G401.6 (cell line): ENCODE measurements around the gene DTX4.

Source experiments
- FAIRE-seq: peaks from 2 replicates; lab custom pipeline; 2012; peaks lifted over from hg19 to GRCh38; lab: Jason Lieb, UNC

Gene DTX4

DNA sequence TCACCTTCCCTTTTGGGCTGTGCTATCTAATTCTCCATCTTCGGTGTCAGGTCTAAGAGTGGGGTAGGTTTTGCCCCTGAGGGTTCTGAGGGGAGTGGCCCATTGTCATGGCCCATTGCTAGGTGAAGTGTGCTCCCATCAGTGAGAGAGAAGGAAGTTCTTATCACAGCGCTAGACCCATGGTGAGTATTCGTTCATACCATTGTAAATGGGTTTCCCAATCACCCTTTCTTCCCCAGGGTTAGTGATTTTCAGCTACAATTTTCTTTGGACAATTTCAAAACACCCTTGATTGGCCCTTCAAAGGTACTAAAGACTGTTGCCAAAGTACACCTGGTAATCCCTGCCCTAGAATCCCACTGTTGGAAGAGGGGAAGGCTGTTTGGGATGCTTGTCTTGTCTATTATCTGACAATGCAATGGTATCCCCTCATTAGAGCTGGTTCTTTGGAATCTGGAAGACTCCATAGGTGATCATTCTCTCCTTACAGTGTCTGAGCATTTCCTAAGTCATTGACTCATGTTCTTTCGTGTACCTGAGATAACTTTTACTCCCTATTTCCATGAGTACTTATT, 20.6 kb downstream of the DTX4 start:
- FAIRE-seq = no peak

DNA sequence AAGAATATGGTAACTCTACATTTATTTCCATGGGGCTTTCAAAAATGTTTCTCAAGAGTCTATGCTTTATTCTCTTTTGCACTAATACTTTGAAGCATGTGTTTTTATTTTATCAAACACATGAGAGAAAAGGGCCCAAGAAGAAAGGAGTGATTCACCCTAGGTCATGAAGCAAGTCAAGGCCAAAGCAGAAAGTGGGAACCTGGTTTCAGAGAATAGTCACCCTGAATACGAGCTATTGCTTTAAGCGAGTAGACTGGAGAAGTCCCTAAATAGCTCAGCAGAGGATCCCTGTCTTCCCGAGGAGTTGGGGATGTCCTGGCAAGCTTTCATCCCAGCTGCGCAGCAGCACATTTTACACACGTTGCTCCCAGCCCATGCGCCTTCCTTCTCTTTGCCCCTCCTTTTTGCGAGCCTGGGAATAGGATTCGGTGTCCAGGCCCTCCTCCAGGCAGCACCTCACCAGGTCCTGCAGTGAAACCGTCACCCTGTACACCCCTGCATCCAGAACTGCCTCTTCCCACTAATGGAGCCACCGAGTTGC, 21.7 kb downstream of the DTX4 start:
- no peak for FAIRE-seq

DNA sequence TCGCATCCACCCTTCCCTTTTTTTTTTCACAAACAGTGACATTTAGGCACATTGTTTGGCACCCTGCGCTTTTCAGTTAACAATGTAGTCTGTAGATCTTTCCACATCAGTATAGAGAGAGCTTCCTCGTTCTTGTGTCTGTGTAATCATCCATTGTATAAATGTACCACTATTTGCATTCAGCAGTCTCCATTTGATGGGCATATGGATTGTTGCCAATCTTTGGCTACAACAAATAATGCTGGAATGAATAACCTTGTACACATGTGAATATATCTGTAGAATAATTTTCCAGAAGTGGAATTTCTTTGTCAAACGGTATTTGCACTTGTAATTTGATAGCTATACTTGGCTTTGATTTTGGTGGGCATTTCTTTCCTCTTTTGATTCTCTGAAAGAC, 23.7 kb downstream of the DTX4 start:
- FAIRE-seq = no peak

DNA sequence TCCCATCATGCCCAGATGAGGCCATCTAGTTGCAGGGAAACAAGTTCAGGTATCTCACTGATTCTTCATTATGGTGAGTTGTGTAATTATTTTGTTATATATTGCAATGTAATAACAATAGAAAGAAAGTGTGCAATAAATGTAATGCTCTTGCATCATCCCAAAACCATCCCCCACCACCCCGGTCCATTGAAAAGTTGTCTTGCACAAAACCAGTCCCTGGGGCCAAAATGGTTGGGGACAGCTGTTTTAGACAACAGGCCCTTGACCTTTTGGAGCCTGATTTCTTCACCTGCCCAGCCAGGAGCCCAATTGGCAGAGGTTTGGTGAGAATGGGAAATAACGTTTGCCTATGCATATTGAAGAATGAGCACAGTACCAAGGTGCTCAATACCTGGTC, 24.8 kb downstream of the DTX4 start:
- no peak for FAIRE-seq

DNA sequence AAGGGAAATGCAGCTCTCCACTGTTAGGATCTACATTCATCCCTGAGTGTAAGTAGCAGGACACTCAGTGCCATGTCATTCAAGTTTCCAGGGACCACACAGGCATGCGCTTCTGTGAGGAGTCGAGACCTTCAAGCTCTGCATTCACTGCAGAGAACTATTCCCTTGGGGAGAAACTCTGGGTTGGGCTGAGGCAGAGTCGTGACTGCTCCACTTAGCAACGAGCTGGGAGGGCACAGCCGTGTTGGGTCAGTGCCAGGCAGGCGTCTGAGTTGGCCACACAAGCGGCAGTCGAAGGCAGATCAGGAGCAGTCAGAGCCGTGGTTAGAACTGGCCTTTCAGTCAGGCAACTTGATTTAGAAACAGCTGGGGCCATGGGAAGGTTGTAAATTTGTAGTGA, 26.1 kb downstream of the DTX4 start:
- no peak for FAIRE-seq

DNA sequence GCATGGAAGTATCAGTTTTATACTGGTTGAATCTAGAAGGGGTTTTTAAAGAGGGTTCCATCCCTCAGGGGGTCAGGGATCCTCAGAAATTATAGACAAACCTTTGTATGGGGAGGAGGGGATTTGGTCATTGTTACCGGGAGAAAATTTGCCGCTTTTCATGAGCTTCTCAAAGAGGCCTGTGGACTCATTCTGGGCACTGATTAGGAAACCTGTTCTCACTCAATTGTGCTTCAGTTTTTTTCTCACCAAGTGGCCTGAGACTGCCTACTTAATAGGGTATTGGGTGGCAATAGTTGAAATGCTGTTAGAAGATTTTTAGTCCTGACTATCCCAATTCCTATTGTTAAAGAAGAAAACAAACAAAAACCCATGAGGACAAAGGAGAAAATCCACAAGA, 26.8 kb downstream of the DTX4 start:
- no peak for FAIRE-seq

DNA sequence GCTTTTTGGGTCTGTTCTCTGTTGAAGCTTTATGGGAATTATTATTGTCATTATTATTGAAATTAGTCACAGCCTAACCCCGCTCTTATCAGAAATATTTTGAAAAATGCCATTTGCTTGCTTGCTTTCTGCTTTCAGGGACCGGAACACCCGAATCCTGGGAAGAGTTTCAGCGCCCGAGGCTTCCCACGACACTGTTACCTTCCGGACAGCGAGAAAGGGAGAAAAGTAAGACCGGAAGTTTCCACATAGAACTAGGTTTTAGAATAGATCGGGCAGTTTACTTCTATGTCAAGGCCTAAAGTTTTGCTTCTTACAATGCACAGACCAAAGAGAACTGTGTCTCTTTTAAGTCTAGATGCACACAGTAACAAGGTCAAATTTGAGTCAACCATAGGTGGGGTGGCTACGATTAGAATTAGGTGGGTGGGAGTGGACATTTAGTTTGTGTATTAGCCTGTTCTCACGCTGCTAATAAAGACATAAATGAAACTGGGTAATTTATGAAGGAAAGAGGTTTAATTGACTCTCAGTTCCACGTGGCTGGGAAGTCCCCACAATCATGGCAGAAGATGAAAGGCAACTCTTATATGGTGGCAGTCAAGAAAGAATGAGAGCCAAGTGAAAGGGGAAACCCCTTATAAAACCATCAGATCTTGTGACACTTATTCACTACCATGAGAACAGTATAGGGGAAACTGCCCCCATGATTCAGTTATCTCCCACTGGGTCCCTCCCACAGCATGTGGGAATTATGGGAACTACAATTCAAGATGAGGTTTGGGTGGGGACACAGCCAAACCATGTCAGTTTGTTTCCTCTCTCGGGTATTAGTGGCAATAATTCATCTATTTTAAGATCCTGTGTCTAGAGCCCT, 27.9 kb downstream of the DTX4 start:
- FAIRE-seq = no peak

DNA sequence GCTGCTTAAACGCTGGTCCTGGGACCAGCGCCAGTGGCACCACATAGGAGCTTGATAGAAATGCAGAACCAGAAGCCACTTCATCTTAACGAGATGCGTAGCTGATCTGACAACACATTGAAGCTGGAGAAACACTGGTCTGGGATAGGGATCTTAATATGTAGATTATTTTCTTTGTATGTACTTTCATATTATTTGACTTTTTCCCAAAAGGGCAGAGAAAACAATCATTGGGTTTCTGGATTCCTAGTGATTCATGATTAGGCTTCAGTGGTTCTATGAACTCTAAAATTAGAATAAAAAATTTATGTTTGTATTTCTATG, 28.5 kb downstream of the DTX4 start:
- FAIRE-seq = no peak

DNA sequence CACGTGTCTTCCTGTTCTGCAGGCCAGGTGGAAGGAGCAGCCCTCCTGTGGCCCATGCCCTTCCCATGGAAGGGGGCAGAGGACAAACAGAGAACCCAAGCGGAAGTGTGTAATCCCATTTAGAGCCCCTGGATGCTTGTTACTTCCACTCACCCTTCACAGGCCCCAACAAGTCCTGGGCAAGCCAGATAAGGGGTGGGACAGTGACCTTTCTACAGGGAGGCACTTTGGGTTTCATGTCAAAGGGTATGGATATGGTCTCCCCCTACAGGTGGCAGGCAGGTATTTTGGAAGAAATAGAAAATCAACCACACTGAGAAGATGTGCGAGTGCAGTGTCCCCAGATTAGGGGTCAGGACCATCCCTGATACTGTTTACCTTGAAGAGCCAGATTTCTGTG, 29.4 kb downstream of the DTX4 start:
- FAIRE-seq = no peak

DNA sequence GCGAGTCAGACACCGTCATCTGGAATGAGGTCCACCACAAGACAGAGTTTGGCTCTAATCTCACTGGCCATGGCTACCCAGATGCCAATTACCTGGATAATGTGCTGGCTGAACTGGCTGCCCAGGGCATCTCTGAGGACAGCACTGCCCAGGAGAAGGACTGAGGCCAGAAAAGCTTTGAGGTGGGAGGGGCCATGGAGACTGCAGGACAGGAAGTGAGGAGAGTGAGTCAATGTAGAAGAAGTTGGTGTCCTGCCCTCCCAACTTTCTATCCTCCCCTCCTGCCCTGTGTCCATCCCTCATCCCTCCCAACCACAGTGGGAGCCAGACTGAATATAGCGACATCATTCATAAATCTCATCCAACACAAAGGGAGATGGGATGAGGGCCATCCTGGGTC, 32.8 kb downstream of the DTX4 start:
- no peak for FAIRE-seq

DNA sequence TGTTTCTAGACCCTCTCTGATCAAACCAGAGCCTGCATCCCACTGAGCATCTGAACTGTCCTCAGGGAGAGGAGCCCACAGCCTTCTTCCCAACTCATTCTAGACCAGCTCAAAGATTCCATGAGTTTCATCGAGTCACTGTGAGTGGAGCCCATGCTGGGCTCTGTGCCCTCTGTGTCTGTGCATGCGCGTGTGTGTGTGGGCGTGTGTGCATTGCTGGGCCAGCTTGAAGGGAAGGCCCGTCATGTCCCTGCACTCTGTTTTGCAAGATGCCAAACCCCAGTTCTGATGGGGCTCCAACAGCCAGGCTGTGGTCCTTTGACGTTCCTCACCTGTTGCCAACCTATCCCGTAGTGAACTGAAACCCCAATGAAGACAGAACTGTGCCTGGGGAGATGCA, 33.7 kb downstream of the DTX4 start:
- no peak for FAIRE-seq

DNA sequence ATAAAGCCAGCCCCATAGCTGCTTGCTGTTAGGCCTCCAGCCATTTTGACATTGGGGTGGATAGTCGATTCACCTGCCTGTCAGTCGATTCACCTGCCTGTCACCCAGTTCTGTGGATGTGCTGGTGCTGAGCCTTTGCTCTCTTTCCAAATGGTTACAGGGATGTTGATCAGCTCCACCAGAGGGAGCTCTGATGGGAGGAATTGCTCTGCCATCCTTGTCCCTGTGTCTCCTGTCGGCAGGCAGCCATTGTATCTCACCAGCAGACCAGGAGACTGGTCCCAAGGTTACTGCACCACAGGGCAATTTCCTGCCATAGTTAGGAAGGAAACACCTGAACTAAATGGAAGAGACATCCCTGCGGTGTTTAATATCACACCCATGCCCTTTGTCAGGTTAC, 34.7 kb downstream of the DTX4 start:
- FAIRE-seq = no peak

DNA sequence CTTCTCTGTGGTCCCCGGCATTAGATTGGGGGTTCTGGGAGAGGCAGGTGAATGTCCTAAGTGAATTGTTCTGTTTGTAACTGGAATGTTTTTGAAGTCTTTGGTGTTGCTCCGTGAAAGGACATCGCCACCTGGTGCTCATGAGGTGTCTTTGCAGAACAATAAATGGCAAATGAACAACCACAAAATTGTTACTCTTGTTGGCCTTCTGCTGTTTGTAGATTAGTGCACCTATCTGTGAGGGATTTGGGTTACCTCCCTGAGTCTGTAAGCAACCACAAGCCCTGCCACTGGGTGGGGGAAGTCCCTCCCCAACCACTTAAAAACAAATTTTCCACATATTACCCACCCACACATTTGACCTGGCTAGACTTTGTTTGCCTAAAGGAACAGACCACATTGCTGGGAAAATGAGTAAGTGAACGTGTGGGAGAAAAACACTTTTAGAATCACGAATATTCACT, 36.1 kb downstream of the DTX4 start:
- FAIRE-seq = no peak

DNA sequence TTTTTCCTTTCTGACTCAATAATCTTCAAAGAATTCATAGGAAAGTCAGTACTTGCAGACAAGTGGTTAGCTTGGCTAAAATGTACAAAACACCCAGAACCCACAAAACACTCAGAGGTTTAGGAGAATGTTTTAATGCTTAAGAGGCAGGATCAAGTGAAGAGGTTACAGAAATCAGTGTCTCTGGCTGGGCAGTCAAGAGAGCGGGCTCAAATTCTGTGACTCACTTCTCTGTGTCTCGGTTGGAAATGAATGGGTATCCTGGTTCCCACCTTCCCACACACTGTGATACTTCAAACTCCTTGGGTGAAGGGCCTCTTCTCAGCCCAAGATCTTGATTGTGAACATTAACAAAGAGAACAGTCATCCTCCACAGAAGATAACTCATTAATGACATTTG, 37.0 kb downstream of the DTX4 start:
- FAIRE-seq = no peak

DNA sequence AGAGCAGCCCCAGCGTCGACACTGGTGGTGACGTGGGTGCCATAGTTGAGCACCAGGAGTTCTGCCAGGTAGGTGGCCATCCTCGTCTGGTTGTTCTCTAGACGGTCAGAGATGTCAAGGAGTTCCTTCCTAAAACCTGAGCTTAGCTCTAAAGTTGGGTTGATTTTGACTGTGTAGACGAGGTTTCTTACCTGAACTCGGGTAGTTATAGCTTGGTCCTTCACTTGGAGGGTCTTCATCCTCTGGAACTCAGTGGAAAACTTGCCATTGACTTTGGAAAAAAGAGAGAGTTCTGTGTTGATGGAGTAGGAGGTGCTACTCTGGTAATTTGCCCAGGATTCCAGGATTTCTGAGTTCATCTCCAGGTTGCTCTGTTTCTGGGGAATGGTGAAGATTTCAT, 40.3 kb downstream of the DTX4 start:
- no peak for FAIRE-seq

DNA sequence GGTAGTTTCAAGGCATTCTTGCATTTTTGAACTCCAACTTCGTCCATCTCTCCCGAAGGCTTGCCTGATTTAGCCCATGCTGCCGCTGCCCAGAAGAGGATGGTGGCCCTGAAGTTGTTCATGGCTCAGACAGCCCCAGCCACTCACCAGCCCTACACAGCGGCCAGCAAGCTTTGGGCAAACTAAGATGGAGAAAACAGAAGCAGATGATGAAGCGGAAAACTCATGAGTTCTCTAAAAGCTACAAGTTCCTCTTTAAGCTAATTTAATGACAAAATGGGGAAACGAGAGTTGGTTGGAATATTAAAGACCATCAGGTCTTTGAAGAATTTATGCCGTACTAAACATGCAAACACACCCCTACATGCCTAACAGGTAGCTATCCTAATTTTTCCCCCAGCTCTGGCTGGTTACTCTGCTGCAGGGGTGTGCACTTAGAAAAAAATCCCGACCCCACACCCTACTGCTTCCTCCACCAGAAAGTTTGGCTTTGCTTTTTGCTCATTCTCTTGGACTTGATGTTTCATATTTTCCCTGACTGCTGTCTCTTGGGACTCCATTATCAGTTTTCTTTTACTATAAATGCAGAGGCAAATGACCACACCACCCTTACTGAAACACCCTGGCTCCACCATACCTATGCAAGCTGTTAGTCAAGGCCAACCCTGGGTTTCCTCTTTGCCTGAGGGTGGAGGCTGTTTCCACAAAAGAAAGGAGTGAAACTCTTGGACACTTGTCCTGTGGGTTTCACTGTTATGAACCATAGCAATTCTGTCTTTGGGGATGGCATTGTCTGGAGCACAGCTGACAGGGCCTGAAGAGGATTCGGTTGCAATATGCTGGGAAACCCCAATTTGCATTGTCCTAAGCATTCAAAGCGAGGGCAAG, 41.1 kb downstream of the DTX4 start, which contains the start of gene MPEG1:
TSS of gene MPEG1 (minus strand) at position 184 of the 888 bp plus-strand sequence. CDS start at position 122, 62 bp downstream.
- FAIRE-seq = no peak

DNA sequence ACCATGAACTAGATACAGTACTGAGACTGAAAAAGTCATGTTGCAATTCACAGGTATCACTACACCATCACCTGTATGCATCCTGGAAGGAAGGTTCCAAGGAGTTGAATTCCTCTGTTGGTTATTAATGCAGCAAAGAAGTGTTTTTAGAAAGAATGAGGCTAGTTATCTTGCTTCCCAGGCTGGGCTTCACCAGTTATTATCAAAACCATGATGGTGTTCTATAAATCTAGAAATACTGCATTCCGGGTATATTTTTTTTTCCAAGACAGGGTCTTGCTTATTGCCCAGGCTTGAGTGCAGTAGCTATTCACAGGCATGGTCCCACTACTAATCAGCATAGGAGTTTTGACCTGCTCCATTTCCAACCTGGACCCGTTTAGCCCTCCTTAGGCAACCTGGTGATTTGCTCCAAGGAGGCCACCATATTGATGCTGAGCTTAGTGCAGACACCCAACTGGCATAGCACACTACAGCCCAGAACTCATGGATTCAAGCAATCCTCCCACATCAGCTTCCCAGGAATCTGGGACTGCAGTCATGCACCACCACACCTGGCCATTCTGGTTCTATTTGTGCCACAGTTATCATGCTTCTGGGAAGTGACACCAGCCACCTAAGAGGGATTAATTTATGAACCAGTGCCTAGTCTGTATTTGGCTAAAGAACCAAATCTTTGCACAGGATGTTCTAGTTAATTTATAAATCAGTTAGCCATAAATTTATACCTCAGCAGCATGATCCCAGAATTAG, 42.4 kb downstream of the DTX4 start:
- no peak for FAIRE-seq

DNA sequence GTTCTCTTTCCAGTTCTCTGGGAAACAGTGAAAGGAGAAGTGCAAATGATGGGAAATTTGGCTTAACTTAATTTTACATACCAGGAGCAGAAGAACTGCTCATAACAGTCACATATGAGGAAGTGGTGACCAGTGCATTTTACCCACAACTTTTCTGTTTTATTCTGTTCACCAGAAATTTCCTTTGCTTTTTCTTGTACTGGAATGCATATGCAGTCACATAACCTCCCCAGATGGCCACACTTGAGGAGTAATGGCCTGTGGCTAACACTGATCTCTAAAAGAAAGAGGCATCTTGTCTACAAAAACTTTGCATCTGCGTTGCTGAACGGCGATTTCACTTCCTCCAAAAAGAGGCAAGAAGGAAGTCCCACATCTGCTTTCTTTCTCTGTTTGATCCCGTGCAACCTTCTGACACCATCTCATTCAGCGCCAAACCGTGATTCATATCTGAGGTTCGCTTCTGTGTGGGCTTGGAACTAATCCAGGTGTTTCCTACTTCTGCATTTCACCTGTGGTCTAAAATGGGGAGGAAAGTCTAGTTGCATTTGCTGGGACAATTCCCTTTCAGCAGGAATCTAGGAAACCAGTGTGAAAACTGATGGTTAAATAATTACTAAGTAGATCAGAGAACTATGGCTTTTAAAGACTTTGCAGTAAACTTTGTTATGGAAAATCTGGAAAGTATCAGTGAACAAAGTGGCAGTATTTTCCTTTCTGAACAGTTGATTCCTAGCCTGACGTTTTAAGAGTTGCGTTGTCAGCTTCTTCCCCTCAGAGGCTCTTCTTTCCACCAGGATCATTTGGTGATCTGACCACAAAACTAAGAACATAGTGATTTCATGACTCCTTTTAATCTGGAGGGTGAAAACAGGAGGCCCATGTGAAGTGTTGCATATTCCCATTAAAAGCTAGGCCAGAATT, 45.0 kb downstream of the DTX4 start:
- FAIRE-seq = no peak

DNA sequence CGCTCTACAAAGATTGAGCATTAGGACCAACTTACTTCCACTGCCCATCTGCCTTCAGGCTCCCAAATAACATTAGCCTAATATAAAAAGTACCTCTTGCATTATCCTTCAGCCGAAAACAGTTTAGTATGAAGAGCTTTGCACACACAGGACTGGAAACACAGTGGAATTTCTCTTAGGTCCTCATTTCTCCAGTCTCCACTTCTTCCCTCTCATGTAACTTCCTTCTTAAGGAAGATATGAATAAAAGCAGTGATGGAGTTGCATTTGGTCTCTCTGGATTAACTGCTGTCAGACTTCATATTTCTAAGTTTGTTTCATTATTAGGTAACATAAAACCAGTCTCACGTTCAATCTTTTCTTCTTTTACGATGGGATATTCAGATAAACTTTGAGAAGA, 46.4 kb downstream of the DTX4 start:
- no peak for FAIRE-seq

DNA sequence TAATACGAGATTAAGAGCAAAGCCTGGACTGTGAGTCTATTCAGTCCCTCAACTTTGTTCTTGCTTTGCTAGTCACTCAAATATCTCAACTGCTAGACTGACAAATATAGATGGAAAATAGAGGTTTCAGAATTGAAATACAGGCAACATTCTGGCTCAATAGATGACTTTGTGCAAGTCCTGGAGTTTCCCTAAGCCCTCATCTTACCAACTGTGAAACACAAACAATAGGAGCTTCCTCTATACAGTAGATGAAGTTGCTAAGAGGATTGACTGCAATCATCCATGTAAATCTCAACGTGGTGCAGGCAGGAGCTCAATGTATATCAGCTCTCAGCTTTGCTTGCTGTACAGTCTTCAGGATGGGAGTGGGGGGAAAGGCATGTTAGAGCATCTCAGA, 47.0 kb downstream of the DTX4 start:
- no peak for FAIRE-seq

DNA sequence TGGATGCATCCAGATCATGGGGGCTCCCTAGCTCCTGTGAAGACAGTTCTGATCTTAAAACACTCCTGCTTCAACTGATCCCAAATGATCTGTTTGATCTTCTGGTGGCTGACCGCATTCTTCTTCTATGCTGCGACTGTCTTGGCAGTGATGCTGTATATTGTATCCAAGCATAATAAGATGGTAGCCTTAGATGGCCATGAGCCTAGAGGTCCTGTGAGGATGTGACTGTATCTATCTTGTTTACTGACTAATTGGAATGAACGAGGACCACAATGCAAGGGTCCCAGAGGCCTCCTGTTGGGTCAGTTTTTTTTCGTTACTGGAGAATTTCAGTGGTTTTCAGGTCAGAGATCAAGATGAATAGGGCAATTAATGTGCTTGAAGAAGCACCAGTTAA, 47.9 kb downstream of the DTX4 start:
- no peak for FAIRE-seq
